Activated CD4-positive, alpha-beta memory T cell treated with anti-CD3 and anti-CD28 coated beads for 36 hours (primary cell): Measurements from ENCODE around the gene DAB1. TPM values are rescaled to one million over a fixed set of nuclear protein-coding genes. Genes with fewer than 3 reads are reported as not detected.
A peak's percentile ranks its signal among the peaks of the same experiment; 100 is the strongest.

Experiments used
- CTCF ChIA-PET: fragments of 350-600 bp; sonication (Branson Sonifier 250); formaldehyde crosslinking; loops from one replicate; lab custom pipeline; 2021; ENCODE audit warnings: antibody characterized with exemption, inconsistent platforms; lab: Charles Lee
- POLR2A ChIA-PET: fragments of 350-600 bp; sonication (Branson Sonifier 250); formaldehyde crosslinking; loops from one replicate; lab custom pipeline; 2021; ENCODE audit warnings: antibody characterized with exemption; lab: Charles Lee
- DNase-seq: peaks from one replicate; pipeline ENCODE4 v3.0.0-alpha.2; 2020
- H3K27ac Mint-ChIP-seq: one replicate; pipeline ENCODE4 v1.8.0; 2021; ENCODE audit warnings: mixed read lengths
- H3K27me3 Mint-ChIP-seq: one replicate; pipeline ENCODE4 v1.8.0; 2021; ENCODE audit warnings: mixed read lengths
- H3K36me3 Mint-ChIP-seq: one replicate; pipeline ENCODE4 v1.8.0; 2021; ENCODE audit warnings: mixed read lengths
- H3K4me1 Mint-ChIP-seq: one replicate; pipeline ENCODE4 v1.8.0; 2021; ENCODE audit warnings: low read depth, mixed read lengths
- H3K4me3 Mint-ChIP-seq: one replicate; pipeline ENCODE4 v1.8.0; 2021; ENCODE audit warnings: mild to moderate bottlenecking, mixed read lengths
- H3K9me3 Mint-ChIP-seq: one replicate; pipeline ENCODE4 v1.8.0; 2021; ENCODE audit warnings: mixed read lengths
- intact Hi-C: fragments of 100-400 bp; cut with micrococcal nuclease; formaldehyde crosslinking; loops from one replicate; pipeline ENCODE4 v1.15.1; 2023
- total RNA-seq, 2 experiments: library from RNA; stranded (reverse); gene quantifications; one replicate each; pipeline ENCODE4 v1.2.3, GENCODE V29; 2021

The DAB1 gene
- under 1 TPM; 0.24 to 0.46 TPM for total RNA-seq

- Mint-ChIP-seq H3K36me3 (no peaks in the 10 kb centered on the region), H3K4me3 (peak within 1 kb of the TSS; percentile 43), H3K27ac (no peak within 1 kb of the TSS), H3K4me1 (peaks cover 8% of the 10 kb centered on the region), H3K27me3 (peaks cover 57% of the 10 kb centered on the region), H3K9me3 (no peaks in the 10 kb centered on the region)
- intact Hi-C loops, result no loop called here
- POLR2A ChIA-PET, result no interaction called here
- CTCF ChIA-PET, result no interaction called here
- DNase-seq, result no peak
Measured at GRCh38 chr1:57423656-57424211, at the start of gene DAB1. Gene DAB1, minus strand, starts transcription at chr1:57424060. Its CDS starts 133,030 bp downstream, at chr1:57291030.

- H3K4me1 Mint-ChIP-seq, result no peaks in the 10 kb centered on the region
- no peaks in the 10 kb centered on the region for H3K27me3 Mint-ChIP-seq
- CTCF ChIA-PET, result no interaction called here
- DNase-seq, result no peak
- no peaks in the 10 kb centered on the region for H3K9me3 Mint-ChIP-seq
- no peak overlapping the region for H3K27ac Mint-ChIP-seq
- no peak overlapping the region for H3K4me3 Mint-ChIP-seq
- POLR2A ChIA-PET, result no interaction called here
- intact Hi-C loops, result no loop called here
- H3K36me3 Mint-ChIP-seq, result no peaks in the 10 kb centered on the region
Measured at GRCh38 chr1:57473448-57473847, 49.6 kb upstream of the DAB1 start.

GRCh38 chr1:57471995-57472394 is 48.1 kb upstream of the DAB1 start:
- intact Hi-C loops, result no loop called here
- Mint-ChIP-seq H3K9me3 (no peaks in the 10 kb centered on the region), H3K36me3 (no peaks in the 10 kb centered on the region), H3K4me3 (no peak overlapping the region), H3K27me3 (no peaks in the 10 kb centered on the region), H3K27ac (no peak overlapping the region), H3K4me1 (no peaks in the 10 kb centered on the region)
- ChIA-PET CTCF (no interaction called here), POLR2A (no interaction called here)
- DNase-seq, result no peak

GRCh38 chr1:57470036-57470435 is 46.2 kb upstream of the DAB1 start:
- no peaks in the 10 kb centered on the region for H3K27me3 Mint-ChIP-seq
- DNase-seq, result no peak
- H3K9me3 Mint-ChIP-seq, result no peaks in the 10 kb centered on the region
- no peak overlapping the region for H3K4me3 Mint-ChIP-seq
- CTCF ChIA-PET, result no interaction called here
- POLR2A ChIA-PET, result no interaction called here
- no peaks in the 10 kb centered on the region for H3K36me3 Mint-ChIP-seq
- intact Hi-C loops, result no loop called here
- H3K4me1 Mint-ChIP-seq, result no peaks in the 10 kb centered on the region
- no peak overlapping the region for H3K27ac Mint-ChIP-seq

GRCh38 chr1:57468641-57469523 is 45.0 kb upstream of the DAB1 start:
- H3K27ac Mint-ChIP-seq, result no peak overlapping the region
- DNase-seq, result no peak
- no peak overlapping the region for H3K4me3 Mint-ChIP-seq
- no peaks in the 10 kb centered on the region for H3K9me3 Mint-ChIP-seq
- ChIA-PET POLR2A (no interaction called here), CTCF (no interaction called here)
- H3K36me3 Mint-ChIP-seq, result no peaks in the 10 kb centered on the region
- intact Hi-C loops, result no loop called here
- H3K4me1 Mint-ChIP-seq, result no peaks in the 10 kb centered on the region
- no peaks in the 10 kb centered on the region for H3K27me3 Mint-ChIP-seq

- no peaks in the 10 kb centered on the region for H3K36me3 Mint-ChIP-seq
- POLR2A ChIA-PET, result no interaction called here
- intact Hi-C loops, result no loop called here
- H3K4me1 Mint-ChIP-seq, result no peaks in the 10 kb centered on the region
- no peak overlapping the region for H3K27ac Mint-ChIP-seq
- H3K4me3 Mint-ChIP-seq, result no peak overlapping the region
- DNase-seq, result no peak
- no peaks in the 10 kb centered on the region for H3K27me3 Mint-ChIP-seq
- no peaks in the 10 kb centered on the region for H3K9me3 Mint-ChIP-seq
- CTCF ChIA-PET, result no interaction called here
Measured at GRCh38 chr1:57467830-57468229, 44.0 kb upstream of the DAB1 start.

- H3K36me3 Mint-ChIP-seq, result no peaks in the 10 kb centered on the region
- H3K4me1 Mint-ChIP-seq, result no peaks in the 10 kb centered on the region
- no peak for DNase-seq
- no peak overlapping the region for H3K4me3 Mint-ChIP-seq
- H3K9me3 Mint-ChIP-seq, result no peaks in the 10 kb centered on the region
- H3K27ac Mint-ChIP-seq, result no peak overlapping the region
- intact Hi-C loops, result no loop called here
- H3K27me3 Mint-ChIP-seq, result no peaks in the 10 kb centered on the region
- POLR2A ChIA-PET, result no interaction called here
- CTCF ChIA-PET, result interaction anchor here (1.1 kb wide), 1 partner anchor 32 kb away, joined by 3 read pairs; no protein-coding TSS in a partner anchor
Measured at GRCh38 chr1:57464756-57465155, 40.9 kb upstream of the DAB1 start.

GRCh38 chr1:57463343-57463742 is 39.5 kb upstream of the DAB1 start:
- no peak for DNase-seq
- Mint-ChIP-seq H3K27me3 (no peaks in the 10 kb centered on the region), H3K4me1 (no peaks in the 10 kb centered on the region), H3K4me3 (no peak overlapping the region), H3K27ac (no peak overlapping the region), H3K36me3 (no peaks in the 10 kb centered on the region), H3K9me3 (no peaks in the 10 kb centered on the region)
- intact Hi-C loops, result no loop called here
- ChIA-PET POLR2A (no interaction called here), CTCF (no interaction called here)

- Mint-ChIP-seq H3K4me3 (no peak overlapping the region), H3K36me3 (no peaks in the 10 kb centered on the region)
- CTCF ChIA-PET, result no interaction called here
Measured at GRCh38 chr1:57461405-57461804, 37.5 kb upstream of the DAB1 start.

GRCh38 chr1:57451516-57451915 is 27.7 kb upstream of the DAB1 start:
- POLR2A ChIA-PET, result no interaction called here
- CTCF ChIA-PET, result interaction anchor here (0.9 kb wide), 1 partner anchor 15 kb away, joined by 3 read pairs; no protein-coding TSS in a partner anchor
- Mint-ChIP-seq H3K4me1 (no peaks in the 10 kb centered on the region), H3K27ac (no peak overlapping the region), H3K4me3 (no peak overlapping the region), H3K36me3 (no peaks in the 10 kb centered on the region), H3K27me3 (peaks cover 6% of the 10 kb centered on the region), H3K9me3 (no peaks in the 10 kb centered on the region)
- DNase-seq, result no peak
- intact Hi-C loops, result no loop called here

More at GRCh38 chr1:57461405-57461804, 37.5 kb upstream of the DAB1 start:
- no peak overlapping the region for H3K27ac Mint-ChIP-seq
- DNase-seq, result no peak
- POLR2A ChIA-PET, result no interaction called here
- H3K9me3 Mint-ChIP-seq, result peaks cover 6% of the 10 kb centered on the region
- no peaks in the 10 kb centered on the region for H3K4me1 Mint-ChIP-seq
- intact Hi-C loops, result no loop called here
- no peaks in the 10 kb centered on the region for H3K27me3 Mint-ChIP-seq

- no peak for DNase-seq
- ChIA-PET CTCF (no interaction called here), POLR2A (no interaction called here)
- Mint-ChIP-seq H3K4me1 (no peaks in the 10 kb centered on the region), H3K36me3 (no peaks in the 10 kb centered on the region), H3K4me3 (no peak overlapping the region), H3K27ac (no peak overlapping the region), H3K9me3 (no peaks in the 10 kb centered on the region), H3K27me3 (peaks cover 6% of the 10 kb centered on the region)
- intact Hi-C loops, result no loop called here
Measured at GRCh38 chr1:57450981-57451380, 27.1 kb upstream of the DAB1 start.

GRCh38 chr1:57447551-57447950 is 23.7 kb upstream of the DAB1 start:
- peaks cover 4% of the 10 kb centered on the region for H3K27me3 Mint-ChIP-seq
- no peaks in the 10 kb centered on the region for H3K9me3 Mint-ChIP-seq
- H3K4me3 Mint-ChIP-seq, result no peak overlapping the region
- ChIA-PET CTCF (no interaction called here), POLR2A (no interaction called here)
- DNase-seq, result no peak
- intact Hi-C loops, result no loop called here
- no peak overlapping the region for H3K27ac Mint-ChIP-seq
- no peaks in the 10 kb centered on the region for H3K4me1 Mint-ChIP-seq
- H3K36me3 Mint-ChIP-seq, result no peaks in the 10 kb centered on the region

- H3K4me1 Mint-ChIP-seq, result no peaks in the 10 kb centered on the region
- POLR2A ChIA-PET, result no interaction called here
- no peaks in the 10 kb centered on the region for H3K36me3 Mint-ChIP-seq
- no peaks in the 10 kb centered on the region for H3K27me3 Mint-ChIP-seq
- intact Hi-C loops, result no loop called here
- no peak for DNase-seq
- CTCF ChIA-PET, result no interaction called here
- no peak overlapping the region for H3K4me3 Mint-ChIP-seq
- H3K9me3 Mint-ChIP-seq, result no peaks in the 10 kb centered on the region
- no peak overlapping the region for H3K27ac Mint-ChIP-seq
Measured at GRCh38 chr1:57443004-57443403, 19.1 kb upstream of the DAB1 start.
